IMR-90 (cell line): ENCODE measurements around the gene TBC1D23. TPM values are rescaled to one million over a fixed set of nuclear protein-coding genes. Genes with fewer than 3 reads are reported as not detected.

ENCODE experiments used
- ATAC-seq: fragments of 200-7000 bp; cut with Tn5 transposase; 2 replicates; pipeline ENCODE4 v1.9.1; 2020; ENCODE audit warnings: low read depth, mild to moderate bottlenecking, moderate library complexity
- BruUV-seq: library from RNA; stranded (reverse); fragments of 400-500 nt; replicated peaks from 2 replicates; lab custom pipeline; 2021; lab: Mats Ljungman, UMichigan
- CTCF ChIA-PET: fragments of 300-600 bp; formaldehyde crosslinking; extraction: SDS; loops from one replicate; lab custom pipeline; 2021; ENCODE audit warnings: antibody characterized with exemption; lab: Yijun Ruan, JAX
- POLR2A ChIA-PET: fragments of 300-600 bp; sonication (Branson Sonifier 250); formaldehyde crosslinking; loops from one replicate; lab custom pipeline; 2022; ENCODE audit warnings: antibody characterized with exemption; ENCODE audit not compliant: unreplicated experiment; lab: Charles Lee
- DNase-seq: peaks from one replicate; pipeline ENCODE4 v3.0.0; 2013
- H2AFZ ChIP-seq: replicated peaks from 2 replicates; pipeline ENCODE3; 2013; ENCODE audit warnings: low read length, mild to moderate bottlenecking; ENCODE audit not compliant: poor library complexity
- H2AK5ac ChIP-seq: 2 replicates; pipeline ENCODE4 v1.6.1; 2013; ENCODE audit warnings: low read depth, low read length, inconsistent platforms
- H2AK9ac ChIP-seq: replicated peaks from 2 replicates; pipeline ENCODE3; 2013; ENCODE audit warnings: mild to moderate bottlenecking, low read depth, low read length, moderate library complexity; ENCODE audit not compliant: poor library complexity
- H2BK120ac ChIP-seq: 2 replicates; pipeline ENCODE4 v1.6.1; 2013; ENCODE audit warnings: low read depth, low read length, inconsistent platforms
- H2BK15ac ChIP-seq: 3 replicates; pipeline ENCODE4 v1.6.1; 2013; ENCODE audit warnings: low read depth, low read length, inconsistent platforms
- H2BK20ac ChIP-seq: 2 replicates; pipeline ENCODE4 v1.6.1; 2013; ENCODE audit warnings: low read depth, mild to moderate bottlenecking, inconsistent platforms, low read length, moderate library complexity
- H2BK5ac ChIP-seq: 2 replicates; pipeline ENCODE4 v1.6.1; 2013; ENCODE audit warnings: mild to moderate bottlenecking, low read depth, low read length, inconsistent platforms; ENCODE audit not compliant: poor library complexity, severe bottlenecking
- H3K14ac ChIP-seq: replicated peaks from 2 replicates; pipeline ENCODE4 v1.6.1; 2013; ENCODE audit warnings: low read depth, low read length, inconsistent platforms
- H3K18ac ChIP-seq: 2 replicates; pipeline ENCODE4 v1.6.1; 2013; ENCODE audit warnings: low read depth, low read length, control low read depth
- H3K23ac ChIP-seq: 2 replicates; pipeline ENCODE4 v1.6.1; 2013; ENCODE audit warnings: low read depth, low read length, inconsistent platforms
- H3K27ac ChIP-seq: 2 replicates; pipeline ENCODE4 v1.5.1; 2013; ENCODE audit warnings: mild to moderate bottlenecking, control low read depth, low read length; ENCODE audit not compliant: insufficient read depth
- H3K27me3 ChIP-seq: 2 replicates; pipeline ENCODE4 v1.6.1; 2013; ENCODE audit warnings: low read length; ENCODE audit not compliant: control insufficient read depth, insufficient read depth
- H3K36me3 ChIP-seq: 2 replicates; pipeline ENCODE4 v1.6.1; 2013; ENCODE audit warnings: low read length, mixed read lengths; ENCODE audit not compliant: control insufficient read depth, insufficient read depth
- H3K4ac ChIP-seq: 2 replicates; pipeline ENCODE4 v1.6.1; 2013; ENCODE audit warnings: low read depth, low read length, inconsistent platforms
- H3K4me1 ChIP-seq: 2 replicates; pipeline ENCODE4 v1.6.1; 2013; ENCODE audit warnings: low read length, mixed read lengths; ENCODE audit not compliant: control insufficient read depth, insufficient read depth
- H3K4me2 ChIP-seq: 2 replicates; pipeline ENCODE4 v1.6.1; 2013; ENCODE audit warnings: low read depth, mild to moderate bottlenecking, control low read depth, low read length, moderate library complexity
- H3K4me3 ChIP-seq: 2 replicates; pipeline ENCODE4 v1.5.1; 2013; ENCODE audit warnings: low read depth, mild to moderate bottlenecking, control low read depth, low read length, moderate library complexity; ENCODE audit not compliant: insufficient read depth
- H3K56ac ChIP-seq: 2 replicates; pipeline ENCODE4 v1.6.1; 2013; ENCODE audit warnings: low read length, inconsistent platforms; ENCODE audit not compliant: insufficient read depth; ENCODE audit errors: extremely low read depth
- H3K79me1 ChIP-seq, 2 experiments: 2 replicates each; pipeline ENCODE4 v1.6.1; 2013; ENCODE audit warnings: low read length in 2 of 2, inconsistent platforms in 1 of 2, low read depth in 1 of 2
- H3K9ac ChIP-seq: 2 replicates; pipeline ENCODE4 v1.6.1; 2013; ENCODE audit warnings: low read depth, low read length, control low read depth
- H3K9me1 ChIP-seq: 2 replicates; pipeline ENCODE4 v1.6.1; 2013; ENCODE audit warnings: low read length, inconsistent platforms; ENCODE audit not compliant: insufficient read depth
- H3K9me3 ChIP-seq: 2 replicates; pipeline ENCODE4 v1.6.1; 2013; ENCODE audit warnings: low read length; ENCODE audit not compliant: control insufficient read depth, insufficient read depth
- H4K20me1 ChIP-seq: 2 replicates; pipeline ENCODE4 v1.6.1; 2013; ENCODE audit warnings: low read length, inconsistent platforms; ENCODE audit not compliant: insufficient read depth
- H4K5ac ChIP-seq: 2 replicates; pipeline ENCODE4 v1.6.1; 2013; ENCODE audit warnings: mild to moderate bottlenecking, low read depth, low read length, control low read depth
- H4K8ac ChIP-seq, 2 experiments: 2 replicates each; pipeline ENCODE4 v1.6.1; 2013; ENCODE audit warnings: low read depth in 2 of 2, low read length in 2 of 2, control low read depth in 1 of 2, inconsistent platforms in 1 of 2
- H4K91ac ChIP-seq: 2 replicates; pipeline ENCODE4 v1.6.1; 2013; ENCODE audit warnings: low read depth, low read length, inconsistent platforms; ENCODE audit not compliant: insufficient read depth
- BHLHE40 ChIP-seq: fragments of 150-350 bp; IDR thresholded peaks from 2 replicates; pipeline ENCODE4 v1.6.1; 2016; ENCODE audit warnings: mild to moderate bottlenecking, low read depth, low read length
- CHD1 ChIP-seq: IDR thresholded peaks from 2 replicates; pipeline ENCODE4 v1.6.1; 2012; ENCODE audit warnings: low read depth, low read length, improper control_type of control experiment
- FOS ChIP-seq: fragments of 150-350 bp; IDR thresholded peaks from 2 replicates; pipeline ENCODE4 v1.6.1; 2016; ENCODE audit warnings: low read depth, low read length
- MAFK ChIP-seq: IDR thresholded peaks from 2 replicates; pipeline ENCODE4 v1.6.1; 2012; ENCODE audit warnings: low read depth, low read length, improper control_type of control experiment
- MAZ ChIP-seq: IDR thresholded peaks from 2 replicates; pipeline ENCODE4 v1.6.1; 2012; ENCODE audit warnings: low read depth, mild to moderate bottlenecking, low read length, improper control_type of control experiment, moderate library complexity, borderline replicate concordance
- MXI1 ChIP-seq: IDR thresholded peaks from 2 replicates; pipeline ENCODE4 v1.6.1; 2012; ENCODE audit warnings: low read depth, mild to moderate bottlenecking, low read length, moderate library complexity, borderline replicate concordance
- NFE2L2 ChIP-seq: fragments of 150-350 bp; IDR thresholded peaks from 2 replicates; pipeline ENCODE4 v1.6.1; 2016; ENCODE audit warnings: low read depth, mild to moderate bottlenecking, low read length
- POLR2A ChIP-seq: IDR thresholded peaks from 2 replicates; pipeline ENCODE4 v1.6.1; 2012; ENCODE audit warnings: mild to moderate bottlenecking, low read depth, low read length
- RAD21 ChIP-seq: IDR thresholded peaks from 2 replicates; pipeline ENCODE4 v1.6.1; 2012; ENCODE audit warnings: low read length, improper control_type of control experiment
- RCOR1 ChIP-seq: IDR thresholded peaks from 2 replicates; pipeline ENCODE4 v1.6.1; 2012; ENCODE audit warnings: mild to moderate bottlenecking, low read length, improper control_type of control experiment; ENCODE audit not compliant: insufficient replicate concordance
- SMC3 ChIP-seq: fragments of 150-350 bp; IDR thresholded peaks from 2 replicates; pipeline ENCODE4 v1.6.1; 2016; ENCODE audit warnings: low read depth, mild to moderate bottlenecking, antibody characterized with exemption, low read length, moderate library complexity
- WGBS, 2 experiments: methylation state at CpG; one replicate each; pipeline versions ENCODE4 v1.1.5 to v1.1.7; 2013; ENCODE audit warnings: missing lambda C conversion rate in 2 of 2; ENCODE audit not compliant: insufficient read length in 1 of 2; ENCODE audit errors: extremely low coverage in 2 of 2; 5-methylcytosine and 5-hydroxymethylcytosine counted together
- dilution Hi-C: fragments of 300-500 bp; cut with HindIII; formaldehyde crosslinking; loops from one replicate; pipeline ENCODE4 v1.14.3; 2018; ENCODE audit warnings: low sequenced_read_pairs; ENCODE audit not compliant: unreplicated experiment
- in situ Hi-C: fragments of 300-500 bp; cut with MboI; formaldehyde crosslinking; loops from 3 replicates; pipeline ENCODE4 v1.14.3; 2019; ENCODE audit warnings: low sequenced_read_pairs, inconsistent platforms, mixed read lengths
- intact Hi-C: fragments of 100-400 bp; cut with micrococcal nuclease; formaldehyde crosslinking; loops from 2 replicates; pipeline ENCODE4 v1.10.0; 2022
- polyA plus RNA-seq, 3 experiments: library from polyadenylated mRNA; depleted of rRNA; stranded (reverse); fragments of >200 nt; gene quantifications; 2 replicates each; pipeline ENCODE4 v1.2.3, GENCODE V29; 2012; ENCODE audit warnings: low replicate concordance in 1 of 3
- total RNA-seq: library from RNA; depleted of rRNA; stranded (reverse); fragments of >200 nt; gene quantifications from 2 replicates; pipeline ENCODE4 v1.2.3, GENCODE V29; 2012
- TF ChIP-seq, protein P1 (sequence below): conservative IDR thresholded peaks from 2 replicates; pipeline ENCODE4 v1.5.1; 2012; ENCODE audit warnings: mild to moderate bottlenecking, low read depth, low read length, improper control_type of control experiment
- TF ChIP-seq, protein P2 (sequence below): fragments of 150-350 bp; IDR thresholded peaks from 2 replicates; pipeline ENCODE4 v1.6.1; 2016; ENCODE audit warnings: low read depth, mild to moderate bottlenecking, low read length, moderate library complexity, borderline replicate concordance

Gene TBC1D23
- total and polyA plus RNA-seq, 2 of the 4 experiments (the other 2 are of a cell fraction) = 21.2 to 67.0 TPM

DNA sequence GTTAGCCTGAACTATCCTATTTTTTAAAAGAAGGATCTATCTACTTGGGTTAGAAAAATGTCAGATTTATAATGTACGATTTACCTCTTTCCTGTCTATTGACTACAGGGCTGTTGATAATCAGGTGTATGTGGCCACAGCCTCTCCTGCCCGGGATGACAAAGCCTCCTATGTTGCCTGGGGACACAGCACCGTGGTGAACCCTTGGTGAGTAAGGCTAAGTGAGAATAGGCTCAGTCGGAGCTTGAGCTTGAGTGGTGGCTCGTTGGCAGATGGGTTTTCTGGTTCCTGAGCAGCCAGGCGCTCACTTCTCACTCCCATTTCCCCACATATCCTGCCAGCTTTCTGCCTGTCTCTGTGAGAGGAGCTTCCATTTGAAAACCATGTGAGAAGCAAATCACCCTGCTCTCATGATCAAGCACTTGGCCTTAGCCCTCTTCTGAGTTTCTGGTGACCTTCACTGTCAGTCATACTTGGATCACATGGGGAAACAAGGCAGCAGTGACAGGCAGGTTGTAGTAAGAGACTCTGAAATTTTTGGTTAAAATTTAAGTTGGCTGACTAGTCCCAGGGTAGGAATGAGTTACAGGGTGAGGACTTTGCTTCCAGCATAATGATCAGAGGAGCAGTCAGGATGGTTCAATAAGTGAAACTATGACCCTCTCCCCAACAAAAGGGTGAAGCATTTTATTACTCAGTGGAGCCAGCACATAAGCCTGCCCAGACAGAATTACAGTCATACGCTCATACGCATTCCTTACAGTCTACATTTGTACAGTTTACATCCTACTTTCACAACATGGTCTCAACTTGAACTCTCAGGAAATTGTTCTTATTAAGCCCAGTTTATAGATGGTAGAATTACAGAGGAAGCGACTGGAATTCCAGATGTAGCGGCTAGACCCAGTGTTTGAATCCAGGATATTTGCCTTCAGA is 91.8 kb downstream of the TBC1D23 start:
- H3K27ac ChIP-seq = no peak overlapping the region
- H3K23ac ChIP-seq = no peak overlapping the region
- no peaks in the 10 kb centered on the region for H3K27me3 ChIP-seq
- dilution Hi-C loops = no loop called here
- H2AFZ ChIP-seq = no peak overlapping the region
- no peak overlapping the region for H3K56ac ChIP-seq
- no peak overlapping the region for H4K8ac ChIP-seq
- no peak overlapping the region for H2AK5ac ChIP-seq
- ATAC-seq = peak; percentile 61
- TF ChIP-seq BHLHE40 (no peak), MAFK (no peak), POLR2A (no peak), RCOR1 (no peak), RAD21 (no peak), MXI1 (no peak), NFE2L2 (no peak), CHD1 (no peak), FOS (no peak), SMC3 (no peak), MAZ (no peak)
- TF ChIP-seq, protein P1, sequence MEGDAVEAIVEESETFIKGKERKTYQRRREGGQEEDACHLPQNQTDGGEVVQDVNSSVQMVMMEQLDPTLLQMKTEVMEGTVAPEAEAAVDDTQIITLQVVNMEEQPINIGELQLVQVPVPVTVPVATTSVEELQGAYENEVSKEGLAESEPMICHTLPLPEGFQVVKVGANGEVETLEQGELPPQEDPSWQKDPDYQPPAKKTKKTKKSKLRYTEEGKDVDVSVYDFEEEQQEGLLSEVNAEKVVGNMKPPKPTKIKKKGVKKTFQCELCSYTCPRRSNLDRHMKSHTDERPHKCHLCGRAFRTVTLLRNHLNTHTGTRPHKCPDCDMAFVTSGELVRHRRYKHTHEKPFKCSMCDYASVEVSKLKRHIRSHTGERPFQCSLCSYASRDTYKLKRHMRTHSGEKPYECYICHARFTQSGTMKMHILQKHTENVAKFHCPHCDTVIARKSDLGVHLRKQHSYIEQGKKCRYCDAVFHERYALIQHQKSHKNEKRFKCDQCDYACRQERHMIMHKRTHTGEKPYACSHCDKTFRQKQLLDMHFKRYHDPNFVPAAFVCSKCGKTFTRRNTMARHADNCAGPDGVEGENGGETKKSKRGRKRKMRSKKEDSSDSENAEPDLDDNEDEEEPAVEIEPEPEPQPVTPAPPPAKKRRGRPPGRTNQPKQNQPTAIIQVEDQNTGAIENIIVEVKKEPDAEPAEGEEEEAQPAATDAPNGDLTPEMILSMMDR = no peak
- TF ChIP-seq, protein P2, sequence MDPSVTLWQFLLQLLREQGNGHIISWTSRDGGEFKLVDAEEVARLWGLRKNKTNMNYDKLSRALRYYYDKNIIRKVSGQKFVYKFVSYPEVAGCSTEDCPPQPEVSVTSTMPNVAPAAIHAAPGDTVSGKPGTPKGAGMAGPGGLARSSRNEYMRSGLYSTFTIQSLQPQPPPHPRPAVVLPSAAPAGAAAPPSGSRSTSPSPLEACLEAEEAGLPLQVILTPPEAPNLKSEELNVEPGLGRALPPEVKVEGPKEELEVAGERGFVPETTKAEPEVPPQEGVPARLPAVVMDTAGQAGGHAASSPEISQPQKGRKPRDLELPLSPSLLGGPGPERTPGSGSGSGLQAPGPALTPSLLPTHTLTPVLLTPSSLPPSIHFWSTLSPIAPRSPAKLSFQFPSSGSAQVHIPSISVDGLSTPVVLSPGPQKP = no peak
- H3K9ac ChIP-seq = no peak overlapping the region
- in situ Hi-C loops = no loop called here
- ChIA-PET POLR2A (no interaction called here), CTCF (no interaction called here)
- H2BK20ac ChIP-seq = no peak overlapping the region
- H3K18ac ChIP-seq = no peak overlapping the region
- no peaks in the 10 kb centered on the region for H3K9me1 ChIP-seq
- peaks cover 36% of the 10 kb centered on the region for H3K36me3 ChIP-seq
- peak; percentile 71 for DNase-seq
- BruUV-seq = no TSS peak
- H2AK9ac ChIP-seq = no peak overlapping the region
- intact Hi-C loops = no loop called here
- H3K79me1 ChIP-seq = peaks cover 0 to 4% of the 10 kb centered on the region in 2 experiments; a peak in 1 of 4 replicates
- no peak overlapping the region for H4K91ac ChIP-seq
- no CpG with 5 or more reads among the region's 10 CpGs for WGBS, 2 experiments
- H3K4me1 ChIP-seq = no peaks in the 10 kb centered on the region
- H2BK5ac ChIP-seq = no peak overlapping the region
- no peak overlapping the region for H3K4me2 ChIP-seq
- H3K14ac ChIP-seq = no peak overlapping the region
- no peak overlapping the region for H2BK120ac ChIP-seq
- H3K4ac ChIP-seq = no peak overlapping the region
- H3K9me3 ChIP-seq = no peaks in the 10 kb centered on the region; the same call in 1 of the 2 replicates
- no peak overlapping the region for H2BK15ac ChIP-seq
- H4K20me1 ChIP-seq = no peaks in the 10 kb centered on the region
- no peak overlapping the region for H3K4me3 ChIP-seq
- H4K5ac ChIP-seq = no peak overlapping the region
